Neutrophil (primary cell): ENCODE data around the gene PACC1.

Experiments used
- H3K27ac ChIP-seq: fragments of 200-600 bp; sonication (generic); 2 replicates; pipeline ENCODE4 v1.5.1; 2016; ENCODE audit warnings: mild to moderate bottlenecking, moderate library complexity
- H3K27me3 ChIP-seq: fragments of 200-600 bp; sonication (generic); 2 replicates; pipeline ENCODE4 v1.6.0; 2016; ENCODE audit warnings: mild to moderate bottlenecking
- H3K36me3 ChIP-seq: fragments of 200-600 bp; sonication (generic); 2 replicates; pipeline ENCODE4 v1.5.1; 2017
- H3K4me1 ChIP-seq, 2 experiments: fragments of 200-600 bp in 1 of 2; sonication (generic) in 1 of 2; 1 replicate in 1 of 2; 2 replicates in 1 of 2; pipeline versions ENCODE4 v1.5.1 to v1.6.1; 2013 to 2016; ENCODE audit warnings: low read depth in 1 of 2, low read length in 1 of 2, mild to moderate bottlenecking in 1 of 2, moderate library complexity in 1 of 2; ENCODE audit not compliant: control insufficient read depth in 1 of 2, insufficient read depth in 1 of 2
- H3K4me3 ChIP-seq, 2 experiments: fragments of 200-600 bp in 1 of 2; sonication (generic) in 1 of 2; 1 replicate in 1 of 2; 2 replicates in 1 of 2; pipeline ENCODE4 v1.5.1; 2013 to 2016; ENCODE audit warnings: low read depth in 1 of 2, low read length in 1 of 2, mild to moderate bottlenecking in 1 of 2, moderate library complexity in 1 of 2
- H3K9me3 ChIP-seq: fragments of 200-600 bp; sonication (generic); 2 replicates; pipeline ENCODE4 v1.5.1; 2016
- TF ChIP-seq, protein P1 (sequence below): fragments of 200-600 bp; sonication (generic); IDR thresholded peaks from 2 replicates; pipeline ENCODE4 v1.5.1; 2016; ENCODE audit warnings: antibody characterized with exemption

The PACC1 gene

DNA sequence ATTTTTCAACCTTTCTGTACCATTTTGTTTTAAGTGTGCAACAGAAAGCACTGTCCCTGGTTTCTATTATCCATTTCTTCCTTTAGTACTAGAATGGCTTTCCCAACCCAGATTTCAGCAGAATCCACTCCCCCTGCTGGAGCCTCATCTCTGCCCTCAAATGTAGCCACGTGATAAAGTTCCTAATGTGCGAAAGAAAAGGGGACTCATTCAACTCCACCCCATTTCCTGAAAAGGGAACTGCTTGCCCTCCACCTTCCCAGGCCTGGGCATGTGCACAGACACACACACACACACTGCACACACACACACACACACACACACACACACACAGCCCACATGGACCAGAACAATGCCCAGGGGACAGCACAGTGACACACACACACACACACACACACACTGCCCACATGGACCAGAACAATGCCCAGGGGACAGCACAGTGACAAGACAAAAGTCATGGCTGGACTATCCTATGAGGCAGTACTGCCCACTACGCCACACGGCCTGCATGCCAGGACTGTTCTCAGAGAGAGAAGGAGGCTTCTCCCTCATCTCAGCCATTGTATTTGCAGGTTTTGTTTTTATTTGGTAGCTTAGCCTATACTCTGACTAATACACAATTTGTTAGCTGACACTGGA is 33.2 kb downstream of the PACC1 start:
- TF ChIP-seq, protein P1, sequence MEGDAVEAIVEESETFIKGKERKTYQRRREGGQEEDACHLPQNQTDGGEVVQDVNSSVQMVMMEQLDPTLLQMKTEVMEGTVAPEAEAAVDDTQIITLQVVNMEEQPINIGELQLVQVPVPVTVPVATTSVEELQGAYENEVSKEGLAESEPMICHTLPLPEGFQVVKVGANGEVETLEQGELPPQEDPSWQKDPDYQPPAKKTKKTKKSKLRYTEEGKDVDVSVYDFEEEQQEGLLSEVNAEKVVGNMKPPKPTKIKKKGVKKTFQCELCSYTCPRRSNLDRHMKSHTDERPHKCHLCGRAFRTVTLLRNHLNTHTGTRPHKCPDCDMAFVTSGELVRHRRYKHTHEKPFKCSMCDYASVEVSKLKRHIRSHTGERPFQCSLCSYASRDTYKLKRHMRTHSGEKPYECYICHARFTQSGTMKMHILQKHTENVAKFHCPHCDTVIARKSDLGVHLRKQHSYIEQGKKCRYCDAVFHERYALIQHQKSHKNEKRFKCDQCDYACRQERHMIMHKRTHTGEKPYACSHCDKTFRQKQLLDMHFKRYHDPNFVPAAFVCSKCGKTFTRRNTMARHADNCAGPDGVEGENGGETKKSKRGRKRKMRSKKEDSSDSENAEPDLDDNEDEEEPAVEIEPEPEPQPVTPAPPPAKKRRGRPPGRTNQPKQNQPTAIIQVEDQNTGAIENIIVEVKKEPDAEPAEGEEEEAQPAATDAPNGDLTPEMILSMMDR: no peak
- Histone ChIP-seq H3K4me3 (no peak overlapping the region), H3K9me3 (no peaks in the 10 kb centered on the region), H3K27me3 (no peaks in the 10 kb centered on the region), H3K4me1 (peaks cover 5% of the 10 kb centered on the region in 2 experiments), H3K27ac (no peak overlapping the region), H3K36me3 (peaks cover 15% of the 10 kb centered on the region)

DNA sequence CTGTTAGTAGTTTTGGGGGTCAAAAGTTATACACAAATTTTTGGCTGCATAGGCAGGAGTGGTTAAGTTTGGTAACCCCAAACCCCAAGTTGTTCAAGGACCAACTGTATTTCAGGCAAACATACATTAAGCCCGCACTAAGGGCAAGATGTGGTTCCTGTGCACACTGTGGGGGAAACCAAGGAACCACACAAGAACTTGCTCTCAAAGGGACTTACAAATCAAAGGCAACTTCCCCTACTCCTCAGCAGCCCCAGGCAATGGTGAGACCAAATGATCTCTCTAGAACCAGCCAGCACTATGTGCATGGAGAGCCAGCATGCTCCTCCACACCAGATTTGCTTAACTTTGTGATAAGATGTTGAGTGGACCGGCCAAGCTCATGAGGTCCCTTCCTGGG is 35.3 kb downstream of the PACC1 start:
- Histone ChIP-seq H3K4me3 (no peak overlapping the region), H3K4me1 (peaks cover 2 to 3% of the 10 kb centered on the region in 2 experiments), H3K27ac (no peak overlapping the region), H3K27me3 (no peaks in the 10 kb centered on the region), H3K9me3 (no peaks in the 10 kb centered on the region), H3K36me3 (peaks cover 15% of the 10 kb centered on the region)
- TF ChIP-seq, protein P1: no peak

DNA sequence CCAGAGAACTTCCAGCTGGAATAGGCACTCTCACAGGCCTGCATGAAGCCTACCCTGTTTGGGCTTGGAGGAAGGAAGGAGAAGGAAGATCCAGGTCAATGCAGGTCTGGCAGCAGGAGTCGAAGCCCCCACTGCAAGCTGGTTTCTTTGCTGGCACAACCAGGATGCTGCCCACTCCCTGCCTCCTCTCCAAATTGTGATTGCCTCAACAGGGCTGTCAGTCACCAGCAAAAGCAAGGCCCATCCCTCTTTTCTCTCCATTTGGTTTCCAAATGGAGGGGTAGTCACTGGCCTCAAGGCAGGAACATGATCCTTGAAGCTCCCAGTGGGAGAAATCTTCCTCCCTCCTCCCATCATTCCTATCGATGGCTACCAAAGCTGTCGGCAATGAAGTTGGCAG is 37.0 kb downstream of the PACC1 start:
- Histone ChIP-seq H3K27ac (no peak overlapping the region), H3K27me3 (no peaks in the 10 kb centered on the region), H3K4me3 (no peak overlapping the region), H3K36me3 (peaks cover 15% of the 10 kb centered on the region), H3K4me1 (no peaks in the 10 kb centered on the region), H3K9me3 (no peaks in the 10 kb centered on the region)
- TF ChIP-seq, protein P1: no peak

- H3K27ac ChIP-seq: no peak overlapping the region
- H3K36me3 ChIP-seq: peaks cover 15% of the 10 kb centered on the region
- H3K27me3 ChIP-seq: no peaks in the 10 kb centered on the region
- no peak overlapping the region for H3K4me3 ChIP-seq
- TF ChIP-seq, protein P1: no peak
- H3K9me3 ChIP-seq: no peaks in the 10 kb centered on the region
- no peaks in the 10 kb centered on the region for H3K4me1 ChIP-seq
Observed at GRCh38 chr1:212375986-212376385, 38.7 kb downstream of the PACC1 start.

DNA sequence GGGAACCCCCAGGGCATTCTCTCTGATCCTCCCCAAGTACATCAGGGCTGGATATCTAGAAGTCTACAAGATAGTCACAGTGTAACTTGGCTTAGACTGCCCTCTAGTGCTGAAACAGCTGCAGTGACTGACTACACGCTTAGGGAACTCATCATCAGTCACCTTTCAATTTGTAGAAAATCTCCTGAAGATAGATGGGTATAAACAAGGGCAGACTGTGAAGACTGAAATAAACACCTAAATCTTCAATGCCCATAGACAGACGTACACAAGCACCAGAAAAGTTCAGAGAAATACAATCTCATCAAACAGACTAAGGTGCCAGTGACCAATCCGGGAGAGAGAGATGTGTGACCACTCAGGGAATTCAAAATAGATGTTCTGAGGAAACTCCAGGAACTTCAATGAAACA is 46.6 kb downstream of the PACC1 start:
- H3K27me3 ChIP-seq: no peaks in the 10 kb centered on the region
- no peaks in the 10 kb centered on the region for H3K9me3 ChIP-seq
- peaks cover 43% of the 10 kb centered on the region for H3K36me3 ChIP-seq
- no peaks in the 10 kb centered on the region for H3K4me1 ChIP-seq
- H3K4me3 ChIP-seq: no peak overlapping the region
- TF ChIP-seq, protein P1: peak; percentile 79
- H3K27ac ChIP-seq: peak overlapping the region; percentile 47
